AG04450 (cell line): ENCODE results near the gene GNAS-AS1. TPM values are rescaled to one million over a fixed set of nuclear protein-coding genes. Genes with fewer than 3 reads are reported as not detected.

ENCODE experiments used
- CTCF ChIA-PET: fragments of 300-600, 350-600 bp; formaldehyde crosslinking; extraction: SDS; loops from one replicate; lab custom pipeline; 2022; ENCODE audit warnings: antibody characterized with exemption, inconsistent platforms; lab: Charles Lee
- POLR2A ChIA-PET: fragments of 350-600 bp; formaldehyde crosslinking; extraction: SDS; loops from one replicate; lab custom pipeline; 2021; ENCODE audit warnings: antibody characterized with exemption, inconsistent platforms; lab: Yijun Ruan, JAX
- DNase-seq: peaks from one replicate; pipeline ENCODE4 v3.0.0-alpha.2; 2011; ENCODE audit warnings: low read depth, low spot score
- H3K27ac ChIP-seq: one replicate; pipeline ENCODE4 v1.5.1; 2012; ENCODE audit warnings: low read depth, low read length, control low read depth
- H3K27me3 ChIP-seq: one replicate; pipeline ENCODE4 v1.6.0; 2012; ENCODE audit warnings: low read length; ENCODE audit not compliant: control insufficient read depth, insufficient read depth
- H3K4me3 ChIP-seq: 2 replicates; pipeline ENCODE4 v1.5.1; 2011; ENCODE audit warnings: mild to moderate bottlenecking, low read depth, low read length, control low read depth
- H3K9me3 ChIP-seq: 2 replicates; pipeline ENCODE4 v1.5.1; 2012; ENCODE audit warnings: low read length; ENCODE audit not compliant: control insufficient read depth, insufficient read depth
- CTCF ChIP-seq: IDR thresholded peaks from 2 replicates; pipeline ENCODE4 v1.5.1; 2011; ENCODE audit warnings: low read depth, low read length, control low read depth, inconsistent platforms
- polyA plus RNA-seq: library from polyadenylated mRNA; depleted of rRNA; stranded (reverse); fragments of >200 nt; gene quantifications from 2 replicates; pipeline ENCODE4 v1.2.3, GENCODE V29; 2011

Gene GNAS-AS1
- polyA plus RNA-seq, 1 experiment, result 0.52 TPM

DNA sequence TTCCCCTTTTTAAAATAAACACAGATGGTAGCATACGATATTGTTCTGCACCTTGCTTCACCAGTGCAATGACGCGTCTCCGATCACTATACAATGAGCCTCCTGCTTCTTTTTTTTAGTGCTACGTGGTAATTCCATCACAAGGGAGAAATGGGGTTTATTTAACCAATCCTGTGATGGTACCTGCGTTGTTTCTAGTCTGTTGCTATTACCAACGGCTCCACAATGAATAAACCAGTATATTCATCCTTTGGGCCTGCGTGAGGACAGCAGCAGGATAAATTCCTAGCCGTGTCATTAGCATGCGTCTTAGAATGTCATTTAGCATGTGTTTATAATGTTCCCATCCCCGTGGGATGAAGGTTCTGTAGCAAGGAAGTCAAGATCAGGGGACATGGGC is 42.9 kb downstream of the GNAS-AS1 start:
- TF ChIP-seq CTCF, result no peak
- no peak overlapping the region for H3K27ac ChIP-seq
- ChIA-PET POLR2A (no interaction called here), CTCF (no interaction called here)
- H3K9me3 ChIP-seq, result no peaks in the 10 kb centered on the region; the same call in 1 of the 2 replicates
- peaks cover 27% of the 10 kb centered on the region for H3K27me3 ChIP-seq
- no peak for DNase-seq
- no peak overlapping the region for H3K4me3 ChIP-seq

GRCh38 chr20:58803533-58803932 is 47.2 kb downstream of the GNAS-AS1 start:
- ChIA-PET CTCF (no interaction called here), POLR2A (no interaction called here)
- H3K4me3 ChIP-seq, result no peak overlapping the region
- no peak for DNase-seq
- no peak for TF ChIP-seq CTCF
- H3K27ac ChIP-seq, result no peak overlapping the region
- H3K9me3 ChIP-seq, result no peaks in the 10 kb centered on the region
- H3K27me3 ChIP-seq, result peaks cover 36% of the 10 kb centered on the region

DNA sequence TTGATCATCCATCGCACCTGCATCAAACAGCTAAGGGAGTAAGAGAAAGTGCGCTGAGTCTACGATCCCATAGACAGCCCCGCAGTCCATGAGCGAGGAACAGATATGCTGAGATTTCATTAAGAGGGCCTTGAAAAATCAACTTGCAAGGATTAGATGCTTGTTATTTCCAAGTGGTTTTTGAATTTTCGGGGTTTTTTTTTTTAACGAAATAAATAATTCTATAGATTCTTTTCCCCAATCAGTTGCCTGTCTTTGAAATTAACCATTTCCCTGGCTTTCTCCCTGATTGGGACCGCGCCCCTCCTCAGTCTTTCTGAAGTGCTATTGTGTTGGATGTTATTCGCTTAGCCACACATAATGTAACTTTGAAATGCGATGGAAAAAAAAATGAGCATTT is 48.6 kb downstream of the GNAS-AS1 start:
- no peak for DNase-seq
- ChIA-PET CTCF (interaction anchor here (1.2 kb wide), 1 partner anchor 770 kb away, joined by 3 read pairs; no protein-coding TSS in a partner anchor), POLR2A (no interaction called here)
- Histone ChIP-seq H3K27me3 (peaks cover 30% of the 10 kb centered on the region), H3K27ac (no peak overlapping the region), H3K4me3 (no peak overlapping the region), H3K9me3 (no peaks in the 10 kb centered on the region)
- TF ChIP-seq CTCF, result no peak

DNA sequence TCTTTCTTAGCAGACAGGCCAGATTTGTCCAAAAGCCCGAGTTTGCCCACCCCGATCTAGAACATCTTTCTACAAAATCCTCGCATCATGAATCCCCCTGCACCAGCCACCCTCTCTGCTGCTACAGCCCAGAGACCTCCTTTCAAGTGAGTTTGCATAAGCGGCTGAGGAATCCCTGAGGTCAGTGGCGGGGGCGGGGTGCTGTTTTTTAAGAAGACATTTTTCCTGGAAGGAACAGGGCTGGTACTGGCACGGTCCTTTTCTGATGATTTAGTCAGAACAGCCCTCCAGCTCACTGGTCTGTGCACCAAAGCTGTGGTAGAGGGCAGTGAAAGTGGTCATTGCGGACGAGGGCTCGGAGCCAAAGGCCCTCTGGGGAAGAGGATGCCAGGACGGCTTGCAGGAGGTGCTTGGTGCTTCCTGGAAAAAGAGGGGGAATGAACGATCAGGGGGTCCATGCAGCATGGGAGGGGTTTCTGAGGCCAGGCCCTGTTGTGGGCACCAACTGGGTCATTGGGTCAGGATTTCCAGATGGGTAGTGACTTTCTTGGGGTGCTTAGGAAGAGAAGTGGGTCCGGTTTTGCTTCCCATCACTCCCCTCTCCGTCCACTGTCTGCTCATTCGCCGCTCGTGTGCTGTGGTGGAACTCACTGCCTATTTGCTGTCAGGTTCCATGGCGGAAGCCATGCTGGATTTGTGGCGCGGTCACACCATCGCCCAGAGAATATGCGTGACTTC is 50.4 kb downstream of the GNAS-AS1 start:
- ChIA-PET POLR2A (no interaction called here), CTCF (interaction anchor here (0.6 kb wide), 1 partner anchor 287 kb away, joined by 3 read pairs; no protein-coding TSS in a partner anchor)
- no peak for DNase-seq
- Histone ChIP-seq H3K9me3 (no peaks in the 10 kb centered on the region), H3K27me3 (peaks cover 33% of the 10 kb centered on the region), H3K27ac (no peak overlapping the region), H3K4me3 (no peak overlapping the region)
- TF ChIP-seq CTCF, result no peak
